ENCODE results near the gene VPS13D. TPM values are rescaled to one million over a fixed set of nuclear protein-coding genes. Genes with fewer than 3 reads are reported as not detected.
A peak's percentile ranks its signal among the peaks of the same experiment; 100 is the strongest.
"Not testable (repeated sequence)": the region's sequence is repeated elsewhere in the genome, so short reads cannot be mapped to it uniquely, and the experiment has no call there.

VPS13D gene
- total RNA-seq, 4 donors from 2014 or later: 42.5 to 103 (median 59.8) TPM

- H3K9me3 ChIP-seq: no peaks in the 10 kb centered on the region
- peaks cover 0 to 41% (median 9%) of the 10 kb centered on the region in 3 donors for H3K4me1 ChIP-seq
- H3K27ac ChIP-seq: peak overlapping the region in 3 of 4 donors; percentile 67 to 78 (median 71)
- TF ChIP-seq POLR2A (IDR thresholded peaks at IDR 0.05) (no peak), CTCF (IDR thresholded peaks at IDR 0.05) (no peak)
- no peak overlapping the region for H3K4me3 ChIP-seq
- intact Hi-C loops (cut with DNase I): loop anchor here (10.0 kb wide), 1 partner anchor 310 kb away; no protein-coding TSS in a partner anchor
- H3K36me3 ChIP-seq: peaks cover 9 to 100% (median 19%) of the 10 kb centered on the region in 3 donors
- 45 to 66% methylated on average over 2 of the region's 2 CpGs for WGBS, 2 donors
- H3K27me3 ChIP-seq: no peaks in the 10 kb centered on the region
- no peak for DNase-seq
Observed at GRCh38 chr1:12315146-12315545, 85.3 kb downstream of the VPS13D start.

- H3K27ac ChIP-seq: peak overlapping the region in 3 of 4 donors; percentile 67 to 78 (median 71)
- WGBS, 2 donors: 68 to 92% methylated on average over 2 of the region's 2 CpGs
- peaks cover 9 to 100% (median 19%) of the 10 kb centered on the region in 3 donors for H3K36me3 ChIP-seq
- intact Hi-C loops (cut with DNase I): loop anchor here (10.0 kb wide), 1 partner anchor 308 kb away; no protein-coding TSS in a partner anchor
- no peak for DNase-seq
- H3K9me3 ChIP-seq: no peaks in the 10 kb centered on the region
- no peak for TF ChIP-seq POLR2A (IDR thresholded peaks at IDR 0.05)
- no peak for TF ChIP-seq CTCF (IDR thresholded peaks at IDR 0.05)
- no peaks in the 10 kb centered on the region for H3K27me3 ChIP-seq
- H3K4me1 ChIP-seq: peaks cover 0 to 38% (median 6%) of the 10 kb centered on the region in 3 donors
- no peak overlapping the region for H3K4me3 ChIP-seq
Observed at GRCh38 chr1:12316331-12316730, 86.5 kb downstream of the VPS13D start.

GRCh38 chr1:12320486-12320885 is 90.7 kb downstream of the VPS13D start:
- intact Hi-C loops (cut with DNase I): no loop called here
- WGBS, 2 donors: 30 to 41% methylated on average over 2 of the region's 2 CpGs
- Histone ChIP-seq H3K27ac (no peak overlapping the region), H3K4me1 (peaks cover 0 to 21% (median 4%) of the 10 kb centered on the region in 3 donors), H3K9me3 (no peaks in the 10 kb centered on the region), H3K36me3 (peaks cover 15 to 100% (median 17%) of the 10 kb centered on the region in 3 donors), H3K4me3 (no peak overlapping the region), H3K27me3 (no peaks in the 10 kb centered on the region)
- DNase-seq: no peak
- TF ChIP-seq CTCF (IDR thresholded peaks at IDR 0.05) (no peak), POLR2A (IDR thresholded peaks at IDR 0.05) (no peak)

GRCh38 chr1:12324423-12324822 is 94.6 kb downstream of the VPS13D start:
- Histone ChIP-seq H3K27me3 (no peaks in the 10 kb centered on the region), H3K4me1 (peaks cover 0 to 11% (median 0%) of the 10 kb centered on the region in 3 donors), H3K4me3 (no peak overlapping the region), H3K9me3 (no peaks in the 10 kb centered on the region), H3K27ac (no peak overlapping the region), H3K36me3 (peaks cover 11 to 98% (median 12%) of the 10 kb centered on the region in 3 donors)
- WGBS, 2 donors: 96 to 98% methylated on average over 3 of the region's 3 CpGs
- intact Hi-C loops (cut with DNase I): no loop called here
- DNase-seq: no peak
- TF ChIP-seq POLR2A (IDR thresholded peaks at IDR 0.05) (no peak), CTCF (IDR thresholded peaks at IDR 0.05) (no peak)

GRCh38 chr1:12324973-12325372 is 95.1 kb downstream of the VPS13D start:
- Histone ChIP-seq H3K4me1 (peaks cover 0 to 15% (median 0%) of the 10 kb centered on the region in 3 donors), H3K36me3 (peaks cover 6 to 98% (median 17%) of the 10 kb centered on the region in 3 donors)
- H3K9me3 ChIP-seq; DNase-seq; H3K27me3 ChIP-seq; intact Hi-C loops (cut with DNase I); H3K4me3 ChIP-seq; H3K27ac ChIP-seq: not testable (repeated sequence)
- WGBS, 2 donors: 92 to 95% methylated on average over 5 of the region's 5 CpGs

- H3K4me1 ChIP-seq: peaks cover 0 to 7% (median 0%) of the 10 kb centered on the region in 3 donors
- peaks cover 6 to 98% (median 22%) of the 10 kb centered on the region in 3 donors for H3K36me3 ChIP-seq
- H3K4me3 ChIP-seq: no peak overlapping the region
- H3K27me3 ChIP-seq: no peaks in the 10 kb centered on the region
- no peak for TF ChIP-seq CTCF (IDR thresholded peaks at IDR 0.05)
- no peak for TF ChIP-seq POLR2A (IDR thresholded peaks at IDR 0.05)
- no peak overlapping the region for H3K27ac ChIP-seq
- H3K9me3 ChIP-seq: no peaks in the 10 kb centered on the region
- WGBS, 2 donors: 84 to 89% methylated on average over 3 to 4 of the region's 5 CpGs
- DNase-seq: no peak
- intact Hi-C loops (cut with DNase I): no loop called here
Observed at GRCh38 chr1:12326986-12327385, 97.2 kb downstream of the VPS13D start.

All from esophagus squamous epithelium (tissue), 5 donors.